Measurements from ENCODE around the gene SCN2B. TPM values are rescaled to one million over a fixed set of nuclear protein-coding genes. Genes with fewer than 3 reads are reported as not detected.
A peak's percentile ranks its signal among the peaks of the same experiment; 100 is the strongest.

Gene SCN2B
- polyA plus RNA-seq, 3 donors from 2014 or later: not detected

GRCh38 chr11:118214210-118214914 lies 37.9 kb upstream of the SCN2B start:
- Mint-ChIP-seq H3K27me3 (ENCODE audit: low read depth in 3 of 3) (peaks cover 4 to 8% (median 6%) of the 10 kb centered on the region in 3 donors), H3K4me1 (peaks cover 11 to 17% of the 10 kb centered on the region in 2 donors), H3K36me3 (peaks cover 0 to 4% (median 0%) of the 10 kb centered on the region in 3 donors), H3K4me3 (no peak overlapping the region), H3K9me3 (no peaks in the 10 kb centered on the region), H3K27ac (no peak overlapping the region)
- DNase-seq: no peak

- no peak for DNase-seq
- Mint-ChIP-seq H3K27me3 (ENCODE audit: low read depth in 3 of 3) (peaks cover 4 to 8% (median 6%) of the 10 kb centered on the region in 3 donors), H3K27ac (no peak overlapping the region), H3K9me3 (no peaks in the 10 kb centered on the region), H3K36me3 (peaks cover 0 to 4% (median 0%) of the 10 kb centered on the region in 3 donors), H3K4me1 (peaks cover 11 to 17% of the 10 kb centered on the region in 2 donors), H3K4me3 (no peak overlapping the region)
Observed at GRCh38 chr11:118213781-118214180, 37.3 kb upstream of the SCN2B start.

GRCh38 chr11:118213201-118213600 lies 36.8 kb upstream of the SCN2B start:
- peaks cover 11 to 17% of the 10 kb centered on the region in 2 donors for H3K4me1 Mint-ChIP-seq
- H3K27me3 Mint-ChIP-seq (ENCODE audit: low read depth in 3 of 3): peaks cover 4 to 8% (median 6%) of the 10 kb centered on the region in 3 donors
- no peaks in the 10 kb centered on the region for H3K9me3 Mint-ChIP-seq

GRCh38 chr11:118212781-118213191 lies 36.3 kb upstream of the SCN2B start:
- no peak for DNase-seq
- Mint-ChIP-seq H3K27ac (no peak overlapping the region), H3K9me3 (no peaks in the 10 kb centered on the region), H3K4me1 (peaks cover 11 to 17% of the 10 kb centered on the region in 2 donors), H3K4me3 (no peak overlapping the region), H3K36me3 (peaks cover 0 to 4% (median 0%) of the 10 kb centered on the region in 3 donors), H3K27me3 (ENCODE audit: low read depth in 3 of 3) (peaks cover 4 to 10% (median 8%) of the 10 kb centered on the region in 3 donors)

More at GRCh38 chr11:118213201-118213600, 36.8 kb upstream of the SCN2B start:
- Mint-ChIP-seq H3K4me3 (no peak overlapping the region), H3K36me3 (peaks cover 0 to 4% (median 0%) of the 10 kb centered on the region in 3 donors), H3K27ac (no peak overlapping the region)
- no peak for DNase-seq

GRCh38 chr11:118212131-118212725 lies 35.8 kb upstream of the SCN2B start:
- Mint-ChIP-seq H3K9me3 (no peaks in the 10 kb centered on the region), H3K4me3 (no peak overlapping the region), H3K36me3 (peaks cover 0 to 4% (median 0%) of the 10 kb centered on the region in 3 donors), H3K4me1 (peaks cover 11 to 17% of the 10 kb centered on the region in 2 donors), H3K27ac (no peak overlapping the region), H3K27me3 (ENCODE audit: low read depth in 3 of 3) (peaks cover 3 to 10% (median 8%) of the 10 kb centered on the region in 3 donors)
- DNase-seq: no peak

GRCh38 chr11:118211006-118211405 lies 34.6 kb upstream of the SCN2B start:
- H3K27ac Mint-ChIP-seq: no peak overlapping the region
- no peaks in the 10 kb centered on the region for H3K9me3 Mint-ChIP-seq
- no peak overlapping the region for H3K4me3 Mint-ChIP-seq
- H3K36me3 Mint-ChIP-seq: peaks cover 0 to 7% (median 0%) of the 10 kb centered on the region in 3 donors
- H3K27me3 Mint-ChIP-seq (ENCODE audit: low read depth in 3 of 3): peaks cover 3 to 10% (median 7%) of the 10 kb centered on the region in 3 donors
- DNase-seq: no peak
- H3K4me1 Mint-ChIP-seq: peaks cover 22 to 29% of the 10 kb centered on the region in 2 donors

GRCh38 chr11:118210323-118210722 lies 33.9 kb upstream of the SCN2B start:
- Mint-ChIP-seq H3K36me3 (peaks cover 0 to 7% (median 0%) of the 10 kb centered on the region in 3 donors), H3K27ac (no peak overlapping the region), H3K9me3 (no peaks in the 10 kb centered on the region), H3K4me1 (peaks cover 24 to 34% of the 10 kb centered on the region in 2 donors), H3K4me3 (no peak overlapping the region), H3K27me3 (ENCODE audit: low read depth in 3 of 3) (peaks cover 3 to 10% (median 8%) of the 10 kb centered on the region in 3 donors)
- no peak for DNase-seq

- Mint-ChIP-seq H3K27ac (no peak overlapping the region), H3K36me3 (peaks cover 0 to 7% (median 0%) of the 10 kb centered on the region in 3 donors), H3K4me1 (peaks cover 20 to 21% of the 10 kb centered on the region in 2 donors), H3K4me3 (no peak overlapping the region), H3K9me3 (no peaks in the 10 kb centered on the region), H3K27me3 (ENCODE audit: low read depth in 3 of 3) (peaks cover 2 to 8% (median 8%) of the 10 kb centered on the region in 3 donors)
- DNase-seq: no peak
Observed at GRCh38 chr11:118209033-118209432, 32.6 kb upstream of the SCN2B start.

- DNase-seq: no peak
- H3K27me3 Mint-ChIP-seq (ENCODE audit: low read depth in 3 of 3): peaks cover 2 to 8% (median 5%) of the 10 kb centered on the region in 3 donors
- H3K9me3 Mint-ChIP-seq: no peaks in the 10 kb centered on the region
- no peak overlapping the region for H3K4me3 Mint-ChIP-seq
- H3K4me1 Mint-ChIP-seq: peaks cover 17 to 20% of the 10 kb centered on the region in 2 donors
- H3K36me3 Mint-ChIP-seq: peaks cover 0 to 7% (median 0%) of the 10 kb centered on the region in 3 donors
- H3K27ac Mint-ChIP-seq: peak overlapping the region in 1 of 6 donors; percentile 24
Observed at GRCh38 chr11:118207079-118207478, 30.6 kb upstream of the SCN2B start.

- DNase-seq: no peak
- Mint-ChIP-seq H3K9me3 (no peaks in the 10 kb centered on the region), H3K36me3 (peaks cover 0 to 7% (median 0%) of the 10 kb centered on the region in 3 donors), H3K27ac (peak overlapping the region in 4 of 6 donors; percentile 7 to 69 (median 40)), H3K4me1 (peaks cover 17 to 20% of the 10 kb centered on the region in 2 donors), H3K4me3 (peak overlapping the region in 2 of 5 donors; percentile 36 to 44), H3K27me3 (ENCODE audit: low read depth in 3 of 3) (peaks cover 2 to 8% (median 4%) of the 10 kb centered on the region in 3 donors)
Observed at GRCh38 chr11:118206391-118207031, 30.1 kb upstream of the SCN2B start.

GRCh38 chr11:118205606-118206378 lies 29.4 kb upstream of the SCN2B start:
- Mint-ChIP-seq H3K27ac (peak overlapping the region in 3 of 6 donors; percentile 24 to 69 (median 65)), H3K9me3 (no peaks in the 10 kb centered on the region), H3K4me3 (peak overlapping the region in 3 of 5 donors; percentile 18 to 44 (median 36)), H3K4me1 (peaks cover 17 to 20% of the 10 kb centered on the region in 2 donors), H3K36me3 (peaks cover 0 to 7% (median 0%) of the 10 kb centered on the region in 3 donors), H3K27me3 (ENCODE audit: low read depth in 3 of 3) (peaks cover 2 to 8% (median 4%) of the 10 kb centered on the region in 3 donors)
- DNase-seq: no peak

GRCh38 chr11:118202599-118203422 lies 26.4 kb upstream of the SCN2B start:
- peak; percentile 65 to 75 (median 69) for DNase-seq
- Mint-ChIP-seq H3K4me3 (no peak overlapping the region), H3K27me3 (ENCODE audit: low read depth in 3 of 3) (peaks cover under 1 to 3% (median under 1%) of the 10 kb centered on the region in 3 donors), H3K27ac (no peak overlapping the region), H3K9me3 (no peaks in the 10 kb centered on the region), H3K36me3 (peaks cover 0 to 3% (median 0%) of the 10 kb centered on the region in 3 donors), H3K4me1 (peaks cover 28 to 30% of the 10 kb centered on the region in 2 donors)

All from immature natural killer cell (primary cell).